Stimulated activated CD4-positive, alpha-beta T cell treated with anti-CD3 and anti-CD28 coated beads, Interleukin-1b, Interleukin-23, amount 100 ng/mL, for 4 hours (primary cell): ENCODE results near the gene STARD5.

ENCODE experiments used
- DNase-seq, 2 donors: peaks; one replicate each; pipeline ENCODE4 v3.0.0-alpha.2; 2020; ENCODE audit warnings: low read depth in 2 of 2

The STARD5 gene

DNA sequence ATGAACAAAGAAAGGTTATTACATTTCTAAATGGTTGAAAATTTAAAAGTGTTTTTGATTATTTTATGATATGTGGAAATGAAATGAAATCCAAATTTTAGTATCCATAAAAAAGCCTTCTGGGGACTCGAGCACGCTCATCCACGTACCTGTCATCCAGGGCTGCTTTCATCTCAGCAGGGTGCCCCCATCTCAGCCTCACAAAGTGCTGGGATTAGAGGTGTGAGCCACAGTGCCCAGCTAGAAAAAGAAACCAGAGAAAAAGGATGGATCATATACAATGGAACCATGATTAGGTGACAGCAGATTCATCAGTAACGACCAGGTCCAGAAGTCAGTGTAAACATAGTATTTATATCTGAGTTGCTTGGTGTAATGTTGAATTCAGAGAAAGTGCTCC lies 49.7 kb downstream of the STARD5 start:
- DNase-seq: no peak

GRCh38 chr15:81273855-81274254 lies 50.1 kb downstream of the STARD5 start:
- DNase-seq: no peak

GRCh38 chr15:81273200-81273599 lies 50.7 kb downstream of the STARD5 start:
- DNase-seq: no peak

GRCh38 chr15:81271761-81272644 lies 51.9 kb downstream of the STARD5 start:
- DNase-seq: no peak

GRCh38 chr15:81270781-81271491 lies 53.0 kb downstream of the STARD5 start:
- no peak for DNase-seq

DNA sequence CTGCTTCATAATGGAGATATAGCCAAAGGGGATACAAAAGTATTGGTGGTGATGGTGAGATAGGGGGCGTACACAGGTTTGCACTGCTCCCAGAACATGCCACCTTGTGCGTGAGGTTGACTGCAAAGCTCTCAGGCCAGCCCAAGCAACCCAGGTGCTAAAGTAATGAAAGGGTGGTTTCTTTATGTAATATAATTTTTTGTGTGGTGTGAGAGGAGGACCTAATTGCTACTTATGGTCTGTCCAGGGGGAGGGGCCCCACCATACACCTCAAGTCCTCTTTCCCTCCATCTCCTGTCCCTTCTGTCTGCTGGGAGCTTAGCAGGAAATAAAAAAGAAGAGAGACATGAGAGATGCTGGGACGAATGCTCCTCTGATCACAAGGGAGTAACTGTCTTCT lies 53.8 kb downstream of the STARD5 start:
- DNase-seq: no peak

- DNase-seq: no peak
Measured at GRCh38 chr15:81268881-81269601, 54.9 kb downstream of the STARD5 start.

- DNase-seq: no peak
Measured at GRCh38 chr15:81268340-81268739, 55.6 kb downstream of the STARD5 start.

DNA sequence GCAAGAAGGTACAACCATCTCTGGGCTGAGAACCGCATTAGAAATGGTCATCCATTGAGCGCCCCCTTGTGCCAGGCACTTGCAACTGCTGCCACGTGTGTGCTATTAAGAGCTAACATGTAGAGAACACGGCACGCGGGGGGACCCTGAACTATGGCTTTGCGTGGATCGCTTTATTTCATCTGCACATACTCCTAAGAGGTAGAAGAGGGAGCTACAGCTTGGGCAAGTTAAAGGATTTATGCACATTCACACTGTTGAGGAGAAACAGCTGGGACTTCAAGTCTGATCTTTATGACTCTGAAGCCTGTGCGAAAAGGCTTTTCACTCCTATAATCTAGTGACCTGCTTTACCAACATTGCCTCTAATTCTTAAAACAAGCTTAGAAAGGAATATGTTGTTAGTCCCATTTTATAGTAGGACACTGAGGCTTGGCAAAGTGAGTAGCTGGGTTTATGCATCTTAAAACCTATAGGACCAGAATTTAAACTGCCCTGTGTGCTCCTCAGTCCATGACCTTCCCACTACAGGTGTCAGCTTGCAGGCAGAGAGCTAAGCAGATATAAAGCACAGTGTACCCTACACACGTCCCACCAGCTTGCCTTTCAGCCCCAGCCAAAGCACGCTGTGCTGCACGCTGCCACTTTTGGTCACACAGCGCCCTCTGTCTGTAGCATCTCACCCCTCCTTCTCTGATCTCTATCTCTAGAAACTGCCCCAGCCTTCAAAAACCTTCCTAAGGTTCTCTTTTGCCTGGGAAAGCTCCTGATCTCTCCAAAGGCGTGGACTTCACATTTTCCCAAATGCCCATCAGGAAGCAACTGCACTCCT lies 57.8 kb downstream of the STARD5 start:
- peak; percentile 83 to 85 for DNase-seq

DNA sequence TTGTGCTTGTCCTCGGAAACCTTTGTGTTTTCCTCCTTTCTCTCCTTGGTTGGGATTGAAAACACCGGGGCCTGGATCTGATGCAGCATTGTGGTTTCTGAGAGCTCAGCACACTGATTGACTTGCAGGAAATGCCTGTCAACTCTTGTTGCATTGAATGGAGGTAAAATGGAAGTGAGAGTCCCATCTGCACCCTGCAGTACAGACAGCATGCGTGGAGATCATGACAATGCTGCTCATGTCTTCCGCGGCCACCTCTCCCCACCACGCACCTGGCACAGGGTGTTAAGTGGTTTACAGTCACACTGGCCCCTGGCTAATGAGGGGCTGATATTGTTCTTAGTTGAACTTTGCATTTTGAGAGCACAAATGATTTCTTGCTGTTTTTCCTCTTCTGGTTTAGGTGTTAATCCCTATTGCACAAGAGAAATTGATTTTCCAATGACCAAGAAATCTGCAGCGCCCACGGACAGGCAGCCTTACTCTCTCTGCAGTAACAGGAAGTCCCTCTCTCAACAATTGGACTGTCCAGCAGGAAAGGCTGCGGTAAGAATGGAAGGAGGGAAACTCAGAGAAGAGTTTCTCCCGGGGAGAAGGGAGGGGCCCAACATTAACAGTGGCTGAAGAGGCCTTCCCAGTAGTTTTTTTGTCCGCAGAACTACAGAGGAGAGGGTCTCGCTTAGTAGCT lies 58.5 kb downstream of the STARD5 start:
- DNase-seq: no peak

DNA sequence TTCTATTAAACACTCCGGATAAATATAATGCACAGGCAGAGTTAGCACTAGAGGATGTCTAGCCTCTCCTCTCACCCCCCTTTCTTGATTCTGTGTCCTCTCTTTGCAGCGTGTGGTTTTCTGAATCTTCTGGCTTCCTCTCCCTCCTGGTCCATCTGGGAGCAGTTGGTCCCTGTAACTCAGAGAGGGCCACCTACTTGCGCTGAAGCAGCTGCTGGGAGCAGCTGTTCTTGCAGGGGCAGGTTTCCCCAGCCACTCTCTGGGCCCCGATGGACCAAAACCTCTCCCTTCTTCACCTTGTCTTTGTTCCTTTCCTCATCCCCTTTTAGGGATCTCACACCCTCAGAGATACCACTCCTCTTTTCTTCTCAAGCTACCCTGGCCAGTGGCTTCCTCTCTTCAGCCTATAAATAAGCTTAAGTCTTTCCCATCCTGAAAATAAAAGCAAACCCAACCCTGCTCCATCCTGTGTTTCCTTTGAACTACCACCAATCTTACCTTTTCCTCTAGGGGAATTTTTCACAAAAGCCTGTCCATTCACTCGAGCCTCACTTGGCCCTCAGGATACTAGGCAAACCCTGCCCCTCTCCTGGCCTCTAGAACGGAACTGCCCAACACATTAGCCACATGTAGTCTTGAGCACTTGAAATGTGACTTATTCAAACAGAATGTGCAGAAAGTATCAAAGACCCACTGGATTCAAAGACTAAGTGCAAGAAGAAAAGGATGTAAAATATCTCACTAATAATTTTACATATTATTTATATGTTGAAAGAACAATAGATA lies 59.7 kb downstream of the STARD5 start:
- no peak for DNase-seq

DNA sequence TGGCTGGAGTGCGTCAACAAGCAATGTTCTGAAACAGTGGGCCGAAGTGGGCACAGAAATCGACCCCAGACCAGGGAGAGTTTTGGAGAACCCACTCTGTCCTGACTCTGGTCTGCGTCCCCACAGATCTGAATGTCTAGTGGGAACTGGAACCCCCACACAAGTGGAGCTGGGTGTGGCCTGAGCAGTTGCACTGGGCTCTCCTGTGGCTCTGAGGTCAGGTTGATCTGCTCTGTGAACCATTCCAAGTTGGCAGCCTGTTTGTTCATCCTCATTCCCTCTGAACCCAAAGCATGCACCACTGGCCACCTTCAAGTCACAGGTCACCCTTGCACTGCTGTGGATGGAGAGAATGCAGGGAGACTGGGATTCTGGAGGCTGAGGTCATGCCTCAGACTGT lies 60.5 kb downstream of the STARD5 start:
- DNase-seq: no peak

GRCh38 chr15:81261172-81261811 lies 62.6 kb downstream of the STARD5 start:
- DNase-seq: no peak

DNA sequence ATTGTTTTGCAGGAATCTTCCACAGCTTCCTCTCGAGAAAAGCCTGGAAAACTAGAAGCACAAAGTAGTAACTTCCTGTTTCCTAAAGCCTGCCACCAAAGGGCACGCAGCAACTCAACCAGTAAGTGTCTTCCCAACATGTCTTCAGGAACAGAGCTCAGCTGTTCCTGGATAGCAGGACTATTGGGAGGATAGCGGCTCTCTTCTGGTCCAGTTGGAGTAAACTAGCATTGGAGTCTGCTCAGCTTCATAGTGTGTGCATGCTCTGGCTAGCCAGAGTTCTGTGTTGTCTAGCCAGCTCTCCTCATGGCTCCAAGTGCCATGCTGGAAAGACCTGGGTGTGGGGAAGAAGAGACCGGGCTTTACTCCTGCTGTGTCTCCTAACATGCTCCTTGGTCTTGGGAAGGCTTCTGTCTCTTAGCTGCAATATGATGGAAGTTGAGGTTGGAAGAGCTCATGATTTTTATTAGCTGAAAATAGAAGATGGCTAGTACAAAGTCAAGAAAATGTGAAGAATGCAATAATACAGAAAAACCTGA lies 64.1 kb downstream of the STARD5 start:
- no peak for DNase-seq
